Stimulated activated CD4-positive, alpha-beta T cell treated with anti-CD3 and anti-CD28 coated beads, TNF-alpha, amount 100 ng/mL, for 48 hours (primary cell): ENCODE results near the gene IFNK.

ENCODE experiments used
- DNase-seq, 3 donors: peaks; one replicate each; pipeline ENCODE4 v3.0.0-alpha.2; 2020; ENCODE audit warnings: low read depth in 3 of 3

Gene IFNK

GRCh38 chr9:27572918-27573633 is 49.0 kb downstream of the IFNK start, which contains the start of gene C9orf72:
Gene C9orf72 (minus strand): TSS chr9:27573481. CDS start chr9:27567120, 6,361 bp downstream.
- DNase-seq, result peak; percentile 59 to 78 (median 76)

GRCh38 chr9:27573634-27574590 is 49.8 kb downstream of the IFNK start:
- DNase-seq, result peak; percentile 93 to 94 (median 94)
